H9 (cell line): Measurements from ENCODE around the gene EIF4A3. TPM values are rescaled to one million over a fixed set of nuclear protein-coding genes. Genes with fewer than 3 reads are reported as not detected.

Experiments used
- DNase-seq: peaks from one replicate; pipeline ENCODE4 v3.0.0-alpha.2; 2017
- H2AFZ ChIP-seq: one replicate; pipeline ENCODE4 v1.6.1; 2013; ENCODE audit warnings: mild to moderate bottlenecking, low read length, control low read depth, moderate library complexity
- H2AK5ac ChIP-seq: 2 replicates; pipeline ENCODE4 v1.6.1; 2013; ENCODE audit warnings: low read length, control low read depth, mixed read lengths; ENCODE audit not compliant: insufficient read length
- H2BK120ac ChIP-seq: one replicate; pipeline ENCODE4 v1.6.1; 2013; ENCODE audit warnings: low read depth, mild to moderate bottlenecking, low read length, control low read depth, inconsistent platforms; ENCODE audit not compliant: poor library complexity, severe bottlenecking
- H2BK12ac ChIP-seq: 2 replicates; pipeline ENCODE4 v1.6.1; 2013; ENCODE audit warnings: low read length, control low read depth, mixed read lengths, low read depth; ENCODE audit not compliant: insufficient read length
- H2BK15ac ChIP-seq: 2 replicates; pipeline ENCODE4 v1.6.1; 2013; ENCODE audit warnings: low read depth, low read length, control low read depth
- H2BK20ac ChIP-seq: one replicate; pipeline ENCODE4 v1.6.1; 2013; ENCODE audit warnings: low read depth, mild to moderate bottlenecking, low read length, control low read depth, inconsistent platforms; ENCODE audit not compliant: poor library complexity, severe bottlenecking
- H2BK5ac ChIP-seq: 2 replicates; pipeline ENCODE4 v1.6.1; 2013; ENCODE audit warnings: low read length, control low read depth, mixed read lengths; ENCODE audit not compliant: insufficient read length
- H3K14ac ChIP-seq: 2 replicates; pipeline ENCODE4 v1.6.1; 2013; ENCODE audit warnings: low read length, control low read depth; ENCODE audit not compliant: insufficient read depth
- H3K18ac ChIP-seq: 2 replicates; pipeline ENCODE4 v1.6.1; 2013; ENCODE audit warnings: low read depth, mild to moderate bottlenecking, mixed read lengths, low read length, control low read depth; ENCODE audit not compliant: insufficient read length
- H3K23ac ChIP-seq: 2 replicates; pipeline ENCODE4 v1.6.1; 2013; ENCODE audit warnings: low read length, control low read depth, mixed read lengths, low read depth; ENCODE audit not compliant: insufficient read length
- H3K23me2 ChIP-seq: 2 replicates; pipeline ENCODE4 v1.6.1; 2013; ENCODE audit warnings: low read depth, mild to moderate bottlenecking, mixed read lengths, low read length, control low read depth; ENCODE audit not compliant: insufficient read length, poor library complexity, severe bottlenecking
- H3K27ac ChIP-seq: 2 replicates; pipeline ENCODE4 v1.5.1; 2013; ENCODE audit warnings: low read length, control low read depth, mixed read lengths, low read depth; ENCODE audit not compliant: insufficient read length
- H3K27me3 ChIP-seq: 2 replicates; pipeline ENCODE4 v1.6.1; 2013; ENCODE audit warnings: low read length, control low read depth, inconsistent platforms; ENCODE audit not compliant: insufficient read depth
- H3K4ac ChIP-seq: 2 replicates; pipeline ENCODE4 v1.6.1; 2013; ENCODE audit warnings: low read depth, mild to moderate bottlenecking, control low read depth, inconsistent platforms, low read length, moderate library complexity
- H3K4me1 ChIP-seq: 2 replicates; pipeline ENCODE4 v1.6.1; 2013; ENCODE audit warnings: low read length, control low read depth, inconsistent platforms; ENCODE audit not compliant: insufficient read depth
- H3K4me2 ChIP-seq: 2 replicates; pipeline ENCODE4 v1.6.1; 2013; ENCODE audit warnings: low read length, control low read depth, mixed read lengths; ENCODE audit not compliant: insufficient read length, insufficient read depth
- H3K56ac ChIP-seq: 2 replicates; pipeline ENCODE4 v1.6.1; 2013; ENCODE audit warnings: low read depth, mild to moderate bottlenecking, mixed read lengths, low read length, control low read depth; ENCODE audit not compliant: insufficient read length
- H3K79me1 ChIP-seq: 2 replicates; pipeline ENCODE4 v1.6.1; 2013; ENCODE audit warnings: low read depth, mild to moderate bottlenecking, moderate library complexity, low read length, control low read depth, inconsistent platforms; ENCODE audit not compliant: insufficient read depth, poor library complexity, severe bottlenecking
- H3K79me2 ChIP-seq: 2 replicates; pipeline ENCODE4 v1.6.1; 2013; ENCODE audit warnings: low read length, control low read depth, inconsistent platforms; ENCODE audit not compliant: insufficient read depth
- H3K9ac ChIP-seq: 2 replicates; pipeline ENCODE4 v1.6.1; 2013; ENCODE audit warnings: low read length, control low read depth, mixed read lengths; ENCODE audit not compliant: insufficient read length; ENCODE audit errors: extremely low read depth
- H3K9me3 ChIP-seq: one replicate; pipeline ENCODE4 v1.6.1; 2013; ENCODE audit warnings: low read depth, low read length, inconsistent platforms; ENCODE audit not compliant: control insufficient read depth
- H3T11ph ChIP-seq: one replicate; pipeline ENCODE4 v1.6.1; 2013; ENCODE audit warnings: mild to moderate bottlenecking, low read length, control low read depth, inconsistent platforms
- H4K20me1 ChIP-seq: one replicate; pipeline ENCODE4 v1.6.1; 2013; ENCODE audit not compliant: control insufficient read depth, insufficient read length, insufficient read depth
- H4K5ac ChIP-seq: 2 replicates; pipeline ENCODE4 v1.6.1; 2013; ENCODE audit warnings: low read depth, mild to moderate bottlenecking, mixed read lengths, low read length, control low read depth; ENCODE audit not compliant: insufficient read length
- H4K8ac ChIP-seq: replicated peaks from 2 replicates; pipeline ENCODE4 v1.6.1; 2013; ENCODE audit warnings: low read length, control low read depth, mixed read lengths, low read depth; ENCODE audit not compliant: insufficient read length
- H4K91ac ChIP-seq: 2 replicates; pipeline ENCODE4 v1.6.1; 2013; ENCODE audit warnings: low read depth, mild to moderate bottlenecking, moderate library complexity, mixed read lengths, low read length, control low read depth; ENCODE audit not compliant: insufficient read length
- H3K27ac Mint-ChIP-seq, 3 experiments: 2 replicates in 2 of 3; 3 replicates in 1 of 3; pipeline ENCODE4 v1.8.0; 2020 to 2021; ENCODE audit warnings: mixed read lengths in 3 of 3, mild to moderate bottlenecking in 1 of 3, moderate library complexity in 1 of 3
- H3K27me3 Mint-ChIP-seq: 2 replicates; pipeline ENCODE4 v1.8.0; 2021; ENCODE audit warnings: low read depth, mild to moderate bottlenecking, moderate library complexity, mixed read lengths
- H3K36me3 Mint-ChIP-seq, 3 experiments: 2 replicates in 2 of 3; 3 replicates in 1 of 3; pipeline ENCODE4 v1.8.0; 2020 to 2021; ENCODE audit warnings: low read depth in 3 of 3, mixed read lengths in 3 of 3; ENCODE audit not compliant: insufficient read depth in 1 of 3
- H3K4me1 Mint-ChIP-seq, 2 experiments: 2 replicates each; pipeline ENCODE4 v1.8.0; 2020; ENCODE audit warnings: mixed read lengths in 2 of 2
- H3K4me3 Mint-ChIP-seq, 2 experiments: 2 replicates in 1 of 2; 3 replicates in 1 of 2; pipeline ENCODE4 v1.8.0; 2020 to 2021; ENCODE audit warnings: mild to moderate bottlenecking in 2 of 2, mixed read lengths in 2 of 2, moderate library complexity in 1 of 2
- H3K9me3 Mint-ChIP-seq, 2 experiments: 2 replicates in 1 of 2; 3 replicates in 1 of 2; pipeline ENCODE4 v1.8.0; 2020; ENCODE audit warnings: mild to moderate bottlenecking in 2 of 2, mixed read lengths in 2 of 2, moderate library complexity in 1 of 2
- WGBS: extraction: QIAGEN DNeasy Blood & Tissue Kit; methylation state at CpG from one replicate; pipeline ENCODE4 v1.1.7; 2013; ENCODE audit warnings: missing lambda C conversion rate, low lambda C conversion rate, mixed read lengths; ENCODE audit not compliant: insufficient read length; ENCODE audit errors: extremely low coverage; 5-methylcytosine and 5-hydroxymethylcytosine counted together
- total RNA-seq: library from RNA; stranded (reverse); gene quantifications from 2 replicates; pipeline ENCODE4 v1.2.1, GENCODE V29; 2021
- TF ChIP-seq, protein P1 (sequence below): fragments of 200-600 bp; sonication (generic); conservative IDR thresholded peaks from 3 replicates; pipeline ENCODE4 v1.8.0; 2021; ENCODE audit warnings: antibody characterized with exemption, mild to moderate bottlenecking

EIF4A3 gene
- total RNA-seq, 1 experiment from 2014 or later, result 162 TPM

DNA sequence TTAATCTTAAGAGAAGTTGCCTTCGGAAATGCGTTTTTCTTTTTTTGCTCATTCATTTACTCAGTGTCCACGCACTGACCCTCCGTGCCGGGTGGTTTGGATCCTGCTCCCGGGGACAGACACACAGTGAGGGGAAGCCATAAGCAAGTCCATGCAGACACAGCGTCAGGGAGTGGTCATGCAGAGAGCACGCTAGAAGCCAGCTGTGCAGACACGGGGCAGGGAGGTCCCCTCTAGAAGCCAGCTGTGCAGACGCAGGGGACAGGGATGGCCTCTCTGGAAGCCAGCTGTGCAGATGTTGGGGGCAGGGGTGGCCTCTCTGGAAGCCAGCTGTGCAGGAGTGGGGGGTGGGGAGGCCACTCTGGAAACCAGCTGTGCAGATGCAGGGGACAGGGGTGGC, 40.8 kb downstream of the EIF4A3 start:
- no peak overlapping the region for H3K4ac ChIP-seq
- Mint-ChIP-seq H3K27me3 (no peaks in the 10 kb centered on the region; the same call in 1 of the 2 replicates), H3K27ac (peak overlapping the region in 2 of 3 experiments; percentile 19 to 80; a peak in 1 of 7 replicates), H3K9me3 (no peaks in the 10 kb centered on the region), H3K4me3 (no peak overlapping the region), H3K4me1 (peaks cover 16 to 28% of the 10 kb centered on the region in 2 experiments), H3K36me3 (peaks cover 0 to 7% (median 0%) of the 10 kb centered on the region in 3 experiments; a peak in 2 of 7 replicates)
- no peak overlapping the region for H2BK5ac ChIP-seq
- H3K23me2 ChIP-seq, result peaks cover 8% of the 10 kb centered on the region
- no peak overlapping the region for H3K4me2 ChIP-seq
- no peak overlapping the region for H4K91ac ChIP-seq
- no peaks in the 10 kb centered on the region for H3K79me2 ChIP-seq
- H3K27me3 ChIP-seq, result no peaks in the 10 kb centered on the region; the same call in 1 of the 2 replicates
- H2BK12ac ChIP-seq, result no peak overlapping the region
- TF ChIP-seq, protein P1, sequence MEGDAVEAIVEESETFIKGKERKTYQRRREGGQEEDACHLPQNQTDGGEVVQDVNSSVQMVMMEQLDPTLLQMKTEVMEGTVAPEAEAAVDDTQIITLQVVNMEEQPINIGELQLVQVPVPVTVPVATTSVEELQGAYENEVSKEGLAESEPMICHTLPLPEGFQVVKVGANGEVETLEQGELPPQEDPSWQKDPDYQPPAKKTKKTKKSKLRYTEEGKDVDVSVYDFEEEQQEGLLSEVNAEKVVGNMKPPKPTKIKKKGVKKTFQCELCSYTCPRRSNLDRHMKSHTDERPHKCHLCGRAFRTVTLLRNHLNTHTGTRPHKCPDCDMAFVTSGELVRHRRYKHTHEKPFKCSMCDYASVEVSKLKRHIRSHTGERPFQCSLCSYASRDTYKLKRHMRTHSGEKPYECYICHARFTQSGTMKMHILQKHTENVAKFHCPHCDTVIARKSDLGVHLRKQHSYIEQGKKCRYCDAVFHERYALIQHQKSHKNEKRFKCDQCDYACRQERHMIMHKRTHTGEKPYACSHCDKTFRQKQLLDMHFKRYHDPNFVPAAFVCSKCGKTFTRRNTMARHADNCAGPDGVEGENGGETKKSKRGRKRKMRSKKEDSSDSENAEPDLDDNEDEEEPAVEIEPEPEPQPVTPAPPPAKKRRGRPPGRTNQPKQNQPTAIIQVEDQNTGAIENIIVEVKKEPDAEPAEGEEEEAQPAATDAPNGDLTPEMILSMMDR, result no peak
- H4K5ac ChIP-seq, result no peak overlapping the region
- no peak overlapping the region for H2BK20ac ChIP-seq
- H3T11ph ChIP-seq, result no peak overlapping the region
- no peak overlapping the region for H3K23ac ChIP-seq
- H3K9me3 ChIP-seq, result no peaks in the 10 kb centered on the region
- DNase-seq, result no peak
- H2AK5ac ChIP-seq, result no peak overlapping the region
- H4K8ac ChIP-seq, result no peak overlapping the region
- H2AFZ ChIP-seq, result no peak overlapping the region
- H3K56ac ChIP-seq, result no peak overlapping the region
- no peak overlapping the region for H3K9ac ChIP-seq
- H3K27ac ChIP-seq, result no peak overlapping the region
- WGBS, result no CpG with 5 or more reads among the region's 10 CpGs
- H3K79me1 ChIP-seq, result no peaks in the 10 kb centered on the region
- no peak overlapping the region for H3K14ac ChIP-seq
- H2BK120ac ChIP-seq, result no peak overlapping the region
- H4K20me1 ChIP-seq, result no peaks in the 10 kb centered on the region
- no peak overlapping the region for H2BK15ac ChIP-seq
- peaks cover 5% of the 10 kb centered on the region; the same call in 1 of the 2 replicates for H3K4me1 ChIP-seq
- H3K18ac ChIP-seq, result no peak overlapping the region
